GM23338 (cell line): ENCODE data around the gene CIROP. TPM values are rescaled to one million over a fixed set of nuclear protein-coding genes. Genes with fewer than 3 reads are reported as not detected.

Experiments used
- ATAC-seq: fragments of 200-7000 bp; cut with Tn5 transposase; 3 replicates; pipeline ENCODE4 v1.9.1; 2020
- DNase-seq: peaks from one replicate; pipeline ENCODE4 v3.0.0-alpha.2; 2015; ENCODE audit warnings: low spot score
- H2AFZ ChIP-seq: fragments of 200-600 bp; sonication (generic); 2 replicates; pipeline ENCODE4 v1.8.0; 2016; ENCODE audit warnings: antibody characterized with exemption, mild to moderate bottlenecking, moderate library complexity
- H3F3A ChIP-seq: fragments of 200-600 bp; sonication (generic); replicated peaks from 2 replicates; pipeline ENCODE4 v1.8.0; 2017; ENCODE audit warnings: antibody characterized with exemption, mixed run types, low read depth
- H3K27ac ChIP-seq: fragments of 200-600 bp; sonication (generic); 2 replicates; pipeline ENCODE4 v1.6.1; 2016; ENCODE audit warnings: low read depth
- H3K27me3 ChIP-seq: fragments of 200-600 bp; sonication (generic); 2 replicates; pipeline ENCODE4 v1.8.0; 2016; ENCODE audit warnings: mild to moderate bottlenecking, mixed run types, moderate library complexity; ENCODE audit not compliant: insufficient read depth
- H3K36me3 ChIP-seq: fragments of 200-600 bp; sonication (generic); 2 replicates; pipeline ENCODE4 v1.8.0; 2016; ENCODE audit warnings: mild to moderate bottlenecking; ENCODE audit not compliant: insufficient read depth
- H3K4me1 ChIP-seq: fragments of 200-600 bp; sonication (generic); 2 replicates; pipeline ENCODE4 v1.8.0; 2016; ENCODE audit warnings: mild to moderate bottlenecking, moderate library complexity; ENCODE audit not compliant: insufficient read depth
- H3K4me2 ChIP-seq: fragments of 200-600 bp; sonication (generic); 2 replicates; pipeline ENCODE4 v1.7.1; 2017; ENCODE audit warnings: mixed run types
- H3K4me3 ChIP-seq: fragments of 200-600 bp; sonication (generic); 2 replicates; pipeline ENCODE4 v1.6.1; 2016; ENCODE audit warnings: mixed run types
- H3K79me2 ChIP-seq: fragments of 200-600 bp; sonication (generic); replicated peaks from 2 replicates; pipeline ENCODE4 v1.8.0; 2017; ENCODE audit warnings: mild to moderate bottlenecking; ENCODE audit not compliant: insufficient read depth
- H3K9me2 ChIP-seq: fragments of 200-600 bp; sonication (generic); 2 replicates; pipeline ENCODE4 v1.8.0; 2017; ENCODE audit not compliant: insufficient read depth
- H4K20me1 ChIP-seq: fragments of 200-600 bp; sonication (generic); replicated peaks from 2 replicates; pipeline ENCODE4 v1.8.0; 2017; ENCODE audit warnings: mild to moderate bottlenecking; ENCODE audit not compliant: insufficient read depth
- H3K27ac Mint-ChIP-seq: 2 replicates; pipeline ENCODE4 v1.8.0; 2020; ENCODE audit warnings: inconsistent platforms, mild to moderate bottlenecking, moderate library complexity, mixed read lengths
- H3K27me3 Mint-ChIP-seq: 3 replicates; pipeline ENCODE4 v1.8.0; 2022; ENCODE audit warnings: low read depth, mild to moderate bottlenecking, moderate library complexity, mixed read lengths, inconsistent platforms; ENCODE audit not compliant: insufficient read depth, poor library complexity
- H3K36me3 Mint-ChIP-seq: 3 replicates; pipeline ENCODE4 v1.8.0; 2021; ENCODE audit warnings: low read depth, mild to moderate bottlenecking, inconsistent platforms, moderate library complexity, mixed read lengths
- H3K4me1 Mint-ChIP-seq: 3 replicates; pipeline ENCODE4 v1.8.0; 2020; ENCODE audit warnings: mild to moderate bottlenecking, inconsistent platforms, mixed read lengths
- H3K4me3 Mint-ChIP-seq: 3 replicates; pipeline ENCODE4 v1.8.0; 2021; ENCODE audit warnings: moderate library complexity, mild to moderate bottlenecking, inconsistent platforms, mixed read lengths
- H3K9me3 Mint-ChIP-seq: 3 replicates; pipeline ENCODE4 v1.8.0; 2020; ENCODE audit warnings: moderate library complexity, mild to moderate bottlenecking, inconsistent platforms, mixed read lengths
- CTCF ChIP-seq, 2 experiments: fragments of 200-600 bp in 1 of 2; sonication (generic) in 1 of 2; conservative IDR thresholded peaks; 2 replicates each; pipeline versions ENCODE4 v1.5.1 to v1.6.1; 2016 to 2017; ENCODE audit warnings: antibody characterized with exemption in 2 of 2, low read depth in 2 of 2, mild to moderate bottlenecking in 2 of 2, moderate library complexity in 1 of 2
- ETS1 ChIP-seq: IDR thresholded peaks from 2 replicates; pipeline ENCODE4 v1.6.1; 2016; ENCODE audit warnings: antibody characterized with exemption
- EZH2 ChIP-seq: fragments of 200-600 bp; sonication (generic); IDR thresholded peaks from one replicate; pipeline ENCODE4 v1.8.0; 2017; ENCODE audit warnings: antibody characterized with exemption, mild to moderate bottlenecking, low read depth; ENCODE audit not compliant: unreplicated experiment
- EZH2phosphoT487 ChIP-seq: fragments of 200-600 bp; sonication (generic); IDR thresholded peaks from one replicate; pipeline ENCODE4 v1.8.1; 2018; ENCODE audit warnings: antibody characterized with exemption; ENCODE audit not compliant: unreplicated experiment
- JUNB ChIP-seq: IDR thresholded peaks from one replicate; pipeline ENCODE4 v1.6.1; 2016; ENCODE audit warnings: antibody characterized with exemption; ENCODE audit not compliant: unreplicated experiment
- NANOG ChIP-seq: IDR thresholded peaks from 2 replicates; pipeline ENCODE4 v1.6.1; 2016; ENCODE audit warnings: antibody characterized with exemption, borderline replicate concordance
- POLR2AphosphoS5 ChIP-seq: IDR thresholded peaks from 2 replicates; pipeline ENCODE4 v1.6.1; 2016; ENCODE audit warnings: antibody characterized with exemption, low read depth
- STAT1 ChIP-seq: IDR thresholded peaks from one replicate; pipeline ENCODE4 v1.6.1; 2016; ENCODE audit warnings: antibody characterized with exemption; ENCODE audit not compliant: unreplicated experiment
- ZNF114 ChIP-seq: fragments of 250-450 bp; sonication (Bioruptor Pico); IDR thresholded peaks from 2 replicates; pipeline ENCODE4 v1.5.0; 2020; ENCODE audit warnings: mild to moderate bottlenecking, moderate library complexity
- ZNF331 ChIP-seq: fragments of 250-450 bp; sonication (Bioruptor Pico); IDR thresholded peaks from 2 replicates; pipeline ENCODE4 v1.5.0; 2020; ENCODE audit warnings: low read depth, mild to moderate bottlenecking, moderate library complexity
- ZNF462 ChIP-seq: fragments of 250-450 bp; sonication (Bioruptor Pico); IDR thresholded peaks from 2 replicates; pipeline ENCODE4 v1.5.0; 2020; ENCODE audit warnings: mild to moderate bottlenecking, moderate library complexity
- polyA plus RNA-seq: library from polyadenylated mRNA; unstranded; fragments of >200 nt; fragmentation: Nextera tagmentation; extraction: Ambion mirVana; gene quantifications from 2 replicates; pipeline ENCODE4 v1.2.1, GENCODE V29; 2016
- total RNA-seq: library from RNA; depleted of rRNA; stranded (reverse); fragments of >200 nt; shearing (Covaris generic); gene quantifications from 2 replicates; pipeline ENCODE4 v1.2.3, GENCODE V29; 2014
- TF ChIP-seq, protein P1 (sequence below): IDR thresholded peaks from one replicate; pipeline ENCODE4 v1.6.1; 2018; ENCODE audit warnings: antibody characterized with exemption; ENCODE audit not compliant: unreplicated experiment

CIROP gene
- total and polyA plus RNA-seq, 2 experiments from 2014 or later: not detected

DNA sequence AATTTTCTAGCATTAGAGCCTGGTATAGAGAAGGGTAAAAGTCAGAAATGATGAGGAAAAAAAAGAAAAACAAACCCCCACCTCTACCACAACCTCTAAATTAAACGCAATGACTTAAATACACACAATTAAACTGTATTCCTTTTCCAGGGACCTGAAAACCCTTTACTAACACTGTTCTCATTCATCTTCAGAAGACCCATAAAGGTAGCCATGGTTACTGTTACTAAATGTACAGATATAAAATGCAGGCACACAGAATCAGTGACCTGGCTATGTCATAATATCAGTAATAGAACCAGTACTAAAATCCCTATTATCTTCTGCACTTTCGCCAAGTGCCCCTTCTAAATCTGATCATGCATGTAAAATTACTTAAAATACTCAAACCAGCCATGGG is 11.3 kb downstream of the CIROP start (continued):
- no peak for TF ChIP-seq ETS1
- TF ChIP-seq, protein P1, sequence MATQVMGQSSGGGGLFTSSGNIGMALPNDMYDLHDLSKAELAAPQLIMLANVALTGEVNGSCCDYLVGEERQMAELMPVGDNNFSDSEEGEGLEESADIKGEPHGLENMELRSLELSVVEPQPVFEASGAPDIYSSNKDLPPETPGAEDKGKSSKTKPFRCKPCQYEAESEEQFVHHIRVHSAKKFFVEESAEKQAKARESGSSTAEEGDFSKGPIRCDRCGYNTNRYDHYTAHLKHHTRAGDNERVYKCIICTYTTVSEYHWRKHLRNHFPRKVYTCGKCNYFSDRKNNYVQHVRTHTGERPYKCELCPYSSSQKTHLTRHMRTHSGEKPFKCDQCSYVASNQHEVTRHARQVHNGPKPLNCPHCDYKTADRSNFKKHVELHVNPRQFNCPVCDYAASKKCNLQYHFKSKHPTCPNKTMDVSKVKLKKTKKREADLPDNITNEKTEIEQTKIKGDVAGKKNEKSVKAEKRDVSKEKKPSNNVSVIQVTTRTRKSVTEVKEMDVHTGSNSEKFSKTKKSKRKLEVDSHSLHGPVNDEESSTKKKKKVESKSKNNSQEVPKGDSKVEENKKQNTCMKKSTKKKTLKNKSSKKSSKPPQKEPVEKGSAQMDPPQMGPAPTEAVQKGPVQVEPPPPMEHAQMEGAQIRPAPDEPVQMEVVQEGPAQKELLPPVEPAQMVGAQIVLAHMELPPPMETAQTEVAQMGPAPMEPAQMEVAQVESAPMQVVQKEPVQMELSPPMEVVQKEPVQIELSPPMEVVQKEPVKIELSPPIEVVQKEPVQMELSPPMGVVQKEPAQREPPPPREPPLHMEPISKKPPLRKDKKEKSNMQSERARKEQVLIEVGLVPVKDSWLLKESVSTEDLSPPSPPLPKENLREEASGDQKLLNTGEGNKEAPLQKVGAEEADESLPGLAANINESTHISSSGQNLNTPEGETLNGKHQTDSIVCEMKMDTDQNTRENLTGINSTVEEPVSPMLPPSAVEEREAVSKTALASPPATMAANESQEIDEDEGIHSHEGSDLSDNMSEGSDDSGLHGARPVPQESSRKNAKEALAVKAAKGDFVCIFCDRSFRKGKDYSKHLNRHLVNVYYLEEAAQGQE: no peak
- no peak for TF ChIP-seq POLR2AphosphoS5
- TF ChIP-seq EZH2: no peak
- no peak for TF ChIP-seq NANOG
- TF ChIP-seq ZNF331: no peak
- TF ChIP-seq CTCF (conservative IDR thresholded peaks at IDR 0.05; ENCODE audit: low read depth in 2 of 2): no peak
- no peak for TF ChIP-seq STAT1
- TF ChIP-seq EZH2phosphoT487: no peak

- peaks cover 73% of the 10 kb centered on the region for H3K79me2 ChIP-seq
- H3K27me3 ChIP-seq: no peaks in the 10 kb centered on the region
- peaks cover 14% of the 10 kb centered on the region for H3K4me1 ChIP-seq
- ATAC-seq: no peak
- peak overlapping the region; percentile 84 for H3K4me3 ChIP-seq
- Mint-ChIP-seq H3K27ac (no peak overlapping the region), H3K9me3 (no peaks in the 10 kb centered on the region), H3K4me1 (peaks cover 12% of the 10 kb centered on the region; the same call in 2 of the 3 replicates), H3K4me3 (no peak overlapping the region; the same call in 2 of the 3 replicates), H3K36me3 (peaks cover 57% of the 10 kb centered on the region), H3K27me3 (peaks cover 2% of the 10 kb centered on the region)
- H3K4me2 ChIP-seq: 0 out of 2 replicates have a peak overlapping the region, but pooled peaks have one; percentile 92
- H3K27ac ChIP-seq: no peak overlapping the region
- H3F3A ChIP-seq: no peaks in the 10 kb centered on the region; the same call in 1 of the 2 replicates
- H3K36me3 ChIP-seq: peaks cover 44% of the 10 kb centered on the region
- no peak overlapping the region for H2AFZ ChIP-seq
- no peak for DNase-seq
- no peaks in the 10 kb centered on the region for H3K9me2 ChIP-seq
- H4K20me1 ChIP-seq: peaks cover 38% of the 10 kb centered on the region
- TF ChIP-seq ZNF114 (CRISPR knock-in tag): no peak
- no peak for TF ChIP-seq ZNF462
- TF ChIP-seq ETS1: no peak
- no peak for TF ChIP-seq JUNB
Observed at GRCh38 chr14:23093104-23093503, 11.7 kb downstream of the CIROP start.
